ENCODE measurements around the gene GRM2.

GRCh38 chr3:51703761-51704510, 2.9 kb upstream of the GRM2 start:
- TF ChIP-seq CTCF (IDR thresholded peaks at IDR 0.05), result no peak
- TF ChIP-seq POLR2A (IDR thresholded peaks at IDR 0.05), result no peak
